MCF 10A (cell line): ENCODE data around the gene CCDC122. TPM values are rescaled to one million over a fixed set of nuclear protein-coding genes. Genes with fewer than 3 reads are reported as not detected.
A peak's percentile ranks its signal among the peaks of the same experiment; 100 is the strongest.

ENCODE experiments used
- BruUV-seq: library from RNA; stranded (reverse); fragments of 400-500 nt; replicated peaks from 2 replicates; lab custom pipeline; 2021; lab: Mats Ljungman, UMichigan
- CTCF ChIA-PET: fragments of 300-600 bp; sonication (Branson Sonifier 250); formaldehyde crosslinking; extraction: SDS; loops from one replicate; lab custom pipeline; 2021; ENCODE audit warnings: antibody characterized with exemption, inconsistent platforms; lab: Yijun Ruan, JAX
- POLR2A ChIA-PET: fragments of 300-600, 350-650 bp; sonication (Branson Sonifier 250); formaldehyde crosslinking; extraction: SDS; loops from one replicate; lab custom pipeline; 2020; ENCODE audit warnings: antibody characterized with exemption, inconsistent platforms; lab: Yijun Ruan, JAX
- DNase-seq: peaks from one replicate; pipeline ENCODE4 v3.0.0-alpha.2; 2018; ENCODE audit not compliant: unreplicated experiment
- H3K27ac Mint-ChIP-seq: one replicate; pipeline ENCODE4 v1.8.0; 2022; ENCODE audit warnings: mild to moderate bottlenecking, low read depth, mixed read lengths; ENCODE audit not compliant: unreplicated experiment
- H3K27me3 Mint-ChIP-seq: one replicate; pipeline ENCODE4 v1.8.0; 2022; ENCODE audit warnings: mixed read lengths; ENCODE audit not compliant: insufficient read depth, unreplicated experiment
- H3K36me3 Mint-ChIP-seq: one replicate; pipeline ENCODE4 v1.8.0; 2022; ENCODE audit warnings: mild to moderate bottlenecking, moderate library complexity, mixed read lengths; ENCODE audit not compliant: insufficient read depth, unreplicated experiment
- H3K4me1 Mint-ChIP-seq: one replicate; pipeline ENCODE4 v1.8.0; 2022; ENCODE audit warnings: mixed read lengths; ENCODE audit not compliant: insufficient read depth, unreplicated experiment
- H3K4me3 Mint-ChIP-seq: one replicate; pipeline ENCODE4 v1.8.0; 2022; ENCODE audit warnings: mild to moderate bottlenecking, moderate library complexity, mixed read lengths; ENCODE audit not compliant: unreplicated experiment
- H3K9me3 Mint-ChIP-seq: one replicate; pipeline ENCODE4 v1.8.0; 2022; ENCODE audit warnings: mixed read lengths; ENCODE audit not compliant: unreplicated experiment
- CTCF ChIP-seq: fragments of 200-600 bp; IDR thresholded peaks from one replicate; pipeline ENCODE4 v1.8.0; 2022; ENCODE audit warnings: antibody characterized with exemption, mild to moderate bottlenecking; ENCODE audit not compliant: unreplicated experiment
- intact Hi-C: fragments of 100-400 bp; cut with micrococcal nuclease; formaldehyde crosslinking; loops from 2 replicates; pipeline ENCODE4 v1.14.1; 2022
- total RNA-seq: library from RNA; stranded (reverse); gene quantifications from 2 replicates; pipeline ENCODE4 v1.2.3, GENCODE V29; 2022

Gene CCDC122
- total RNA-seq, 1 experiment from 2014 or later = 16.3 TPM

GRCh38 chr13:43874504-43875092 is 4.9 kb downstream of the CCDC122 start:
- no peak overlapping the region for H3K4me3 Mint-ChIP-seq
- H3K36me3 Mint-ChIP-seq = no peaks in the 10 kb centered on the region
- peak; percentile 46 for TF ChIP-seq CTCF
- CTCF ChIA-PET = interaction anchor here (0.6 to 1.8 kb wide), 7 partner anchors 10 to 1280 kb away, joined by 3 to 6 read pairs (median 3); no protein-coding TSS in a partner anchor
- no peaks in the 10 kb centered on the region for H3K27me3 Mint-ChIP-seq
- DNase-seq = peak; percentile 33
- no TSS peak for BruUV-seq
- no peaks in the 10 kb centered on the region for H3K9me3 Mint-ChIP-seq
- no peak overlapping the region for H3K27ac Mint-ChIP-seq
- H3K4me1 Mint-ChIP-seq = peaks cover 15% of the 10 kb centered on the region
- intact Hi-C loops = loop anchor here (1.0 to 10.0 kb wide), 5 partner anchors 69 to 1212 kb away; no protein-coding TSS in a partner anchor
- POLR2A ChIA-PET = no interaction called here

- H3K36me3 Mint-ChIP-seq = no peaks in the 10 kb centered on the region
- intact Hi-C loops = loop anchor here (5.0 to 10.0 kb wide), 2 partner anchors 907 to 1210 kb away; no protein-coding TSS in a partner anchor
- H3K9me3 Mint-ChIP-seq = no peaks in the 10 kb centered on the region
- H3K27ac Mint-ChIP-seq = no peak overlapping the region
- H3K27me3 Mint-ChIP-seq = no peaks in the 10 kb centered on the region
- no peak for TF ChIP-seq CTCF
- no TSS peak for BruUV-seq
- ChIA-PET POLR2A (interaction anchor here (2.2 kb wide), 1 partner anchor 67 kb away, joined by 8 read pairs; no protein-coding TSS in a partner anchor), CTCF (interaction anchor here (0.8 to 1.5 kb wide), 2 partner anchors 20 to 68 kb away, joined by 5 to 7 read pairs; no protein-coding TSS in a partner anchor)
- no peak overlapping the region for H3K4me3 Mint-ChIP-seq
- H3K4me1 Mint-ChIP-seq = peaks cover under 1% of the 10 kb centered on the region
- DNase-seq = no peak
These were observed 7.4 kb downstream of the CCDC122 start for GRCh38 chr13:43872181-43872580.

- Mint-ChIP-seq H3K36me3 (peaks cover 5% of the 10 kb centered on the region), H3K27me3 (no peaks in the 10 kb centered on the region), H3K4me3 (no peak overlapping the region), H3K4me1 (no peaks in the 10 kb centered on the region), H3K9me3 (no peaks in the 10 kb centered on the region), H3K27ac (no peak overlapping the region)
- intact Hi-C loops = no loop called here
- DNase-seq = peak; percentile 34
- ChIA-PET POLR2A (interaction anchor here (0.9 to 1.3 kb wide), 2 partner anchors 13 to 14 kb away, joined by 3 to 5 read pairs; partner anchors contain the start of genes CCDC122 and LACC1), CTCF (no interaction called here)
- BruUV-seq = no TSS peak
- no peak for TF ChIP-seq CTCF
These were observed 13.6 kb downstream of the CCDC122 start for GRCh38 chr13:43865892-43866291.

- Mint-ChIP-seq H3K27me3 (no peaks in the 10 kb centered on the region), H3K4me3 (no peak overlapping the region), H3K27ac (no peak overlapping the region), H3K9me3 (no peaks in the 10 kb centered on the region), H3K36me3 (peaks cover 6% of the 10 kb centered on the region), H3K4me1 (no peaks in the 10 kb centered on the region)
- TF ChIP-seq CTCF = no peak
- intact Hi-C loops = no loop called here
- CTCF ChIA-PET = interaction anchor here (0.7 kb wide), 1 partner anchor 10 kb away, joined by 3 read pairs; no protein-coding TSS in a partner anchor
- DNase-seq = no peak
- POLR2A ChIA-PET = interaction anchor here (0.5 to 1.0 kb wide), 2 partner anchors 13 to 17 kb away, joined by 3 to 4 read pairs; no protein-coding TSS in a partner anchor
- no TSS peak for BruUV-seq
These were observed 14.6 kb downstream of the CCDC122 start for GRCh38 chr13:43864921-43865320.
